B cell (primary cell): ENCODE results near the gene GPATCH3. TPM values are rescaled to one million over a fixed set of nuclear protein-coding genes. Genes with fewer than 3 reads are reported as not detected.

Experiments used
- ATAC-seq: fragments of 200-7000 bp; cut with Tn5 transposase; one replicate; pipeline ENCODE4 v1.10.0; 2021; ENCODE audit warnings: low read depth, mild to moderate bottlenecking, moderate number of reproducible peaks, moderate library complexity
- CTCF ChIA-PET: fragments of 350-600 bp; sonication (Branson Sonifier 250); formaldehyde crosslinking; loops from one replicate; lab custom pipeline; 2021; ENCODE audit warnings: antibody characterized with exemption, inconsistent platforms; lab: Charles Lee
- POLR2A ChIA-PET: fragments of 350-600 bp; sonication (Branson Sonifier 250); formaldehyde crosslinking; loops from one replicate; lab custom pipeline; 2021; ENCODE audit warnings: antibody characterized with exemption; lab: Charles Lee
- DNase-seq: peaks from one replicate; pipeline ENCODE4 v3.0.0; 2013
- H2AFZ ChIP-seq: 2 replicates; pipeline ENCODE4 v1.6.1; 2012; ENCODE audit warnings: mild to moderate bottlenecking, low read depth, low read length; ENCODE audit not compliant: insufficient read depth, poor library complexity, severe bottlenecking
- H3K27ac ChIP-seq, 2 donors: 1 replicate in 1 of 2; 2 replicates in 1 of 2; pipeline ENCODE4 v1.5.1; 2012 to 2013; ENCODE audit warnings: low read length in 2 of 2, mild to moderate bottlenecking in 2 of 2, moderate library complexity in 1 of 2
- H3K27me3 ChIP-seq, 4 experiments: fragments of 200-600 bp in 1 of 4; sonication (generic) in 1 of 4; replicated peaks in 1 of 4; 1 replicate in 2 of 4; 2 replicates in 2 of 4; pipeline versions ENCODE4 v1.6.1 to v1.7.0; 2013 to 2016; ENCODE audit warnings: low read length in 3 of 4, mild to moderate bottlenecking in 2 of 4, mixed read lengths in 1 of 4, moderate library complexity in 1 of 4; ENCODE audit not compliant: insufficient read depth in 4 of 4, control insufficient read depth in 3 of 4; ENCODE audit errors: control extremely low read depth in 1 of 4
- H3K36me3 ChIP-seq, 2 experiments: replicated peaks in 1 of 2; 1 replicate in 1 of 2; 2 replicates in 1 of 2; pipeline versions ENCODE4 v1.6.1 to v1.7.1; 2013; ENCODE audit warnings: low read length in 1 of 2; ENCODE audit not compliant: insufficient read depth in 2 of 2, control insufficient read depth in 1 of 2; ENCODE audit errors: control extremely low read depth in 1 of 2, extremely low read depth in 1 of 2
- H3K4me1 ChIP-seq, 2 donors: fragments of 200-600 bp in 1 of 2; sonication (generic) in 1 of 2; 1 replicate in 1 of 2; 2 replicates in 1 of 2; pipeline versions ENCODE4 v1.5.1 to v1.6.1; 2013 to 2017; ENCODE audit warnings: low read length in 2 of 2; ENCODE audit not compliant: control insufficient read depth in 2 of 2, insufficient read depth in 2 of 2
- H3K4me2 ChIP-seq: replicated peaks from 2 replicates; pipeline ENCODE3; 2012; ENCODE audit warnings: mild to moderate bottlenecking, low read depth, low read length; ENCODE audit not compliant: poor library complexity, severe bottlenecking
- H3K4me3 ChIP-seq, 5 experiments: fragments of 200-600 bp in 1 of 5; sonication (generic) in 1 of 5; 1 replicate in 3 of 5; 2 replicates in 2 of 5; pipeline versions ENCODE4 v1.5.1 to v1.7.0; 2011 to 2016; ENCODE audit warnings: low read length in 4 of 5, mild to moderate bottlenecking in 4 of 5, low read depth in 2 of 5, control low read depth in 1 of 5, moderate library complexity in 1 of 5; ENCODE audit not compliant: insufficient read depth in 1 of 5; ENCODE audit errors: control extremely low read depth in 1 of 5, extremely low read depth in 1 of 5
- H3K79me2 ChIP-seq: fragments of 200-600 bp; sonication (generic); one replicate; pipeline ENCODE4 v1.6.0; 2016; ENCODE audit warnings: low read length; ENCODE audit not compliant: control insufficient read depth, insufficient read depth
- H3K9ac ChIP-seq: fragments of 200-600 bp; sonication (generic); 2 replicates; pipeline ENCODE4 v1.6.1; 2017; ENCODE audit warnings: mild to moderate bottlenecking, low read length, moderate library complexity
- H3K9me3 ChIP-seq, 3 donors: one replicate each; pipeline versions ENCODE4 v1.6.1 to v1.7.1; 2013; ENCODE audit warnings: low read length in 2 of 3; ENCODE audit not compliant: control insufficient read depth in 2 of 3, insufficient read depth in 1 of 3; ENCODE audit errors: control extremely low read depth in 1 of 3
- H4K20me1 ChIP-seq: 2 replicates; pipeline ENCODE4 v1.6.0; 2012; ENCODE audit warnings: mild to moderate bottlenecking, low read length; ENCODE audit not compliant: insufficient read depth, control insufficient read depth, poor library complexity, severe bottlenecking
- H3K27ac Mint-ChIP-seq: one replicate; pipeline ENCODE4 v1.8.0; 2021; ENCODE audit warnings: mixed read lengths
- H3K27me3 Mint-ChIP-seq: one replicate; pipeline ENCODE4 v1.8.0; 2021; ENCODE audit warnings: mixed read lengths
- H3K4me1 Mint-ChIP-seq: one replicate; pipeline ENCODE4 v1.8.0; 2021; ENCODE audit warnings: mixed read lengths
- H3K4me3 Mint-ChIP-seq: one replicate; pipeline ENCODE4 v1.8.0; 2021; ENCODE audit warnings: mixed read lengths
- H3K9me3 Mint-ChIP-seq: one replicate; pipeline ENCODE4 v1.8.0; 2022; ENCODE audit warnings: mixed read lengths; ENCODE audit not compliant: insufficient read depth
- CTCF ChIP-seq: fragments of 200-600 bp; IDR thresholded peaks from one replicate; pipeline ENCODE4 v1.8.0; 2022; ENCODE audit warnings: antibody characterized with exemption, mild to moderate bottlenecking
- EZH2 ChIP-seq: IDR thresholded peaks from 2 replicates; pipeline ENCODE4 v1.6.1; 2012; ENCODE audit warnings: borderline replicate concordance, low read depth, mild to moderate bottlenecking, moderate library complexity, low read length; ENCODE audit not compliant: insufficient read depth, poor library complexity, severe bottlenecking
- WGBS: methylation state at CpG from one replicate; pipeline ENCODE4 v1.1.5; 2013; ENCODE audit warnings: missing lambda C conversion rate; ENCODE audit not compliant: insufficient coverage; 5-methylcytosine and 5-hydroxymethylcytosine counted together
- intact Hi-C: fragments of 100-400 bp; cut with micrococcal nuclease; formaldehyde crosslinking; loops from one replicate; pipeline ENCODE4 v1.10.0; 2022
- polyA plus RNA-seq: library from polyadenylated mRNA; depleted of rRNA; stranded (reverse); fragments of >200 nt; gene quantifications from 2 replicates; pipeline ENCODE4 v1.2.3, GENCODE V29; 2012
- total RNA-seq, 2 donors: library from RNA; stranded (reverse); fragments of 120-200 nt in 1 of 2; gene quantifications; 1 replicate in 1 of 2; 2 replicates in 1 of 2; pipeline versions ENCODE4 v1.2.3 to v1.2.4, GENCODE V29; 2013 to 2022

Gene GPATCH3
- total and polyA plus RNA-seq, 2 donors (not counting 1 experiment from before 2014, with no cell fraction given), result 9.2 to 21.9 TPM

GRCh38 chr1:26857473-26858060, 42.7 kb downstream of the GPATCH3 start:
- H3K4me2 ChIP-seq, result no peak overlapping the region
- H3K79me2 ChIP-seq, result no peaks in the 10 kb centered on the region
- no peak overlapping the region for H3K9ac ChIP-seq
- TF ChIP-seq EZH2, result no peak
- no peak for TF ChIP-seq CTCF
- 100% methylated on average over 5 of the region's 8 CpGs for WGBS
- H4K20me1 ChIP-seq, result no peaks in the 10 kb centered on the region
- H3K4me3 ChIP-seq, result no peak overlapping the region
- Mint-ChIP-seq H3K4me1 (no peaks in the 10 kb centered on the region), H3K27me3 (no peaks in the 10 kb centered on the region), H3K27ac (no peak overlapping the region), H3K9me3 (no peaks in the 10 kb centered on the region), H3K4me3 (no peak overlapping the region)
- no peaks in the 10 kb centered on the region for H3K27me3 ChIP-seq
- ChIA-PET CTCF (interaction anchor here (0.7 to 2.5 kb wide), 4 partner anchors 9 to 47 kb away, joined by 3 to 17 read pairs (median 6); no protein-coding TSS in a partner anchor), POLR2A (no interaction called here)
- H3K27ac ChIP-seq, result no peak overlapping the region
- H3K36me3 ChIP-seq, result peaks cover 0 to 18% of the 10 kb centered on the region in 2 experiments
- intact Hi-C loops, result no loop called here
- ATAC-seq (no peak), DNase-seq (no peak)
- H3K4me1 ChIP-seq, result no peaks in the 10 kb centered on the region
- no peak overlapping the region for H2AFZ ChIP-seq
- no peaks in the 10 kb centered on the region for H3K9me3 ChIP-seq

- no peak overlapping the region for H3K4me2 ChIP-seq
- no peaks in the 10 kb centered on the region for H3K4me1 Mint-ChIP-seq
- no peaks in the 10 kb centered on the region for H4K20me1 ChIP-seq
- no peak overlapping the region for H3K4me3 Mint-ChIP-seq
- no peaks in the 10 kb centered on the region for H3K9me3 Mint-ChIP-seq
- no peaks in the 10 kb centered on the region for H3K79me2 ChIP-seq
- POLR2A ChIA-PET, result no interaction called here
- intact Hi-C loops, result no loop called here
- TF ChIP-seq CTCF, result no peak
- no peak for TF ChIP-seq EZH2
- no peaks in the 10 kb centered on the region for H3K9me3 ChIP-seq
- no peak overlapping the region for H2AFZ ChIP-seq
- 95% methylated on average over 15 of the region's 21 CpGs for WGBS
- H3K27me3 Mint-ChIP-seq, result no peaks in the 10 kb centered on the region
- ATAC-seq (no peak), DNase-seq (no peak)
- H3K27ac Mint-ChIP-seq, result no peak overlapping the region
- H3K27me3 ChIP-seq, result no peaks in the 10 kb centered on the region
- no peaks in the 10 kb centered on the region for H3K4me1 ChIP-seq
- H3K4me3 ChIP-seq, result no peak overlapping the region
- H3K27ac ChIP-seq, result no peak overlapping the region
- CTCF ChIA-PET, result interaction anchor here (0.7 to 3.9 kb wide), 6 partner anchors 9 to 46 kb away, joined by 3 to 27 read pairs (median 16); no protein-coding TSS in a partner anchor
- H3K9ac ChIP-seq, result no peak overlapping the region
- H3K36me3 ChIP-seq, result peaks cover 0 to 26% of the 10 kb centered on the region in 2 experiments
Measured at GRCh38 chr1:26856604-26857469, 43.4 kb downstream of the GPATCH3 start.
